Gastroesophageal sphincter (tissue), 4 donors: ENCODE results near the gene NOL6. TPM values are rescaled to one million over a fixed set of nuclear protein-coding genes. Genes with fewer than 3 reads are reported as not detected.

Experiments
- ATAC-seq: fragments of 150-250 bp; one replicate; pipeline ENCODE4 v1.9.1; 2016; ENCODE audit warnings: mild to moderate bottlenecking, moderate library complexity
- H3K27ac ChIP-seq, 4 donors: fragments of 200-600 bp; sonication (generic) in 3 of 4; 1 replicate in 3 of 4; 2 replicates in 1 of 4; pipeline ENCODE4 v1.5.1; 2016 to 2019
- H3K27me3 ChIP-seq: fragments of 200-600 bp; sonication (generic); one replicate; pipeline ENCODE4 v1.5.1; 2019
- H3K36me3 ChIP-seq, 2 donors: fragments of 200-600 bp; sonication (generic); one replicate each; pipeline ENCODE4 v1.5.1; 2019; ENCODE audit warnings: control low read depth in 1 of 2
- H3K4me1 ChIP-seq, 3 donors: fragments of 200-600 bp; sonication (generic); 1 replicate in 2 of 3; 2 replicates in 1 of 3; pipeline ENCODE4 v1.5.1; 2016 to 2019; ENCODE audit warnings: control low read depth in 2 of 3
- H3K4me3 ChIP-seq, 2 donors: fragments of 200-600 bp; sonication (generic); one replicate each; pipeline ENCODE4 v1.5.1; 2019; ENCODE audit warnings: mild to moderate bottlenecking in 1 of 2, moderate library complexity in 1 of 2
- H3K9me3 ChIP-seq, 3 donors: fragments of 200-600 bp; sonication (generic); one replicate each; pipeline ENCODE4 v1.5.1; 2017 to 2019; ENCODE audit warnings: control low read depth in 2 of 3
- EP300 ChIP-seq: sonication (generic); formaldehyde crosslinking; IDR thresholded peaks from one replicate; pipeline ENCODE4 v1.6.1; 2017; ENCODE audit warnings: antibody characterized with exemption, mild to moderate bottlenecking
- POLR2A ChIP-seq, 2 donors: fragments of 450-650 bp; IDR thresholded peaks; one replicate each; pipeline ENCODE4 v1.6.1; 2017; ENCODE audit warnings: antibody characterized with exemption in 2 of 2, mild to moderate bottlenecking in 2 of 2, moderate library complexity in 1 of 2
- POLR2AphosphoS5 ChIP-seq: sonication (generic); formaldehyde crosslinking; IDR thresholded peaks from one replicate; pipeline ENCODE4 v1.6.1; 2017; ENCODE audit warnings: antibody characterized with exemption
- WGBS, 2 donors: methylation state at CpG; one replicate each; pipeline ENCODE4 v1.1.5; 2018; ENCODE audit warnings: low coverage in 1 of 2; 5-methylcytosine and 5-hydroxymethylcytosine counted together
- total RNA-seq, 4 donors: library from RNA; depleted of rRNA; stranded (reverse); fragments of >200 nt; gene quantifications; one replicate each; pipeline ENCODE4 v1.1.0, GENCODE V29; 2016
- TF ChIP-seq, protein P1 (sequence below), 4 experiments: fragments of 200-600 bp in 2 of 4; fragments of 450-650 bp in 2 of 4; sonication (generic) in 1 of 4; IDR thresholded peaks; one replicate each; pipeline ENCODE4 v1.5.1; 2017 to 2019; ENCODE audit warnings: antibody characterized with exemption in 4 of 4, mild to moderate bottlenecking in 2 of 4, moderate library complexity in 2 of 4

The NOL6 gene
- total RNA-seq, 4 donors from 2014 or later: 9.0 to 21.4 (median 16.1) TPM

GRCh38 chr9:33434317-33435105, 39.2 kb downstream of the NOL6 start:
- H3K36me3 ChIP-seq: no peaks in the 10 kb centered on the region
- 89 to 100% methylated on average over 2 to 3 of the region's 16 CpGs for WGBS, 2 donors
- no peak for TF ChIP-seq EP300
- TF ChIP-seq, protein P1, sequence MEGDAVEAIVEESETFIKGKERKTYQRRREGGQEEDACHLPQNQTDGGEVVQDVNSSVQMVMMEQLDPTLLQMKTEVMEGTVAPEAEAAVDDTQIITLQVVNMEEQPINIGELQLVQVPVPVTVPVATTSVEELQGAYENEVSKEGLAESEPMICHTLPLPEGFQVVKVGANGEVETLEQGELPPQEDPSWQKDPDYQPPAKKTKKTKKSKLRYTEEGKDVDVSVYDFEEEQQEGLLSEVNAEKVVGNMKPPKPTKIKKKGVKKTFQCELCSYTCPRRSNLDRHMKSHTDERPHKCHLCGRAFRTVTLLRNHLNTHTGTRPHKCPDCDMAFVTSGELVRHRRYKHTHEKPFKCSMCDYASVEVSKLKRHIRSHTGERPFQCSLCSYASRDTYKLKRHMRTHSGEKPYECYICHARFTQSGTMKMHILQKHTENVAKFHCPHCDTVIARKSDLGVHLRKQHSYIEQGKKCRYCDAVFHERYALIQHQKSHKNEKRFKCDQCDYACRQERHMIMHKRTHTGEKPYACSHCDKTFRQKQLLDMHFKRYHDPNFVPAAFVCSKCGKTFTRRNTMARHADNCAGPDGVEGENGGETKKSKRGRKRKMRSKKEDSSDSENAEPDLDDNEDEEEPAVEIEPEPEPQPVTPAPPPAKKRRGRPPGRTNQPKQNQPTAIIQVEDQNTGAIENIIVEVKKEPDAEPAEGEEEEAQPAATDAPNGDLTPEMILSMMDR (IDR thresholded peaks at IDR 0.05): no peak
- TF ChIP-seq POLR2A (IDR thresholded peaks at IDR 0.05): no peak
- no peak for TF ChIP-seq POLR2AphosphoS5
- no peak overlapping the region for H3K27ac ChIP-seq
- no peak overlapping the region for H3K4me3 ChIP-seq
- no peaks in the 10 kb centered on the region for H3K9me3 ChIP-seq
- ATAC-seq: no peak
- peaks cover 18% of the 10 kb centered on the region for H3K27me3 ChIP-seq
- H3K4me1 ChIP-seq: no peaks in the 10 kb centered on the region

- peaks cover 18% of the 10 kb centered on the region for H3K27me3 ChIP-seq
- H3K4me1 ChIP-seq: no peaks in the 10 kb centered on the region
- no peak for ATAC-seq
- no peak overlapping the region for H3K4me3 ChIP-seq
- 74 to 90% methylated on average over 5 of the region's 8 CpGs for WGBS, 2 donors
- H3K36me3 ChIP-seq: no peaks in the 10 kb centered on the region
- H3K27ac ChIP-seq: no peak overlapping the region
- H3K9me3 ChIP-seq: no peaks in the 10 kb centered on the region
- TF ChIP-seq EP300: no peak
- no peak for TF ChIP-seq POLR2A (IDR thresholded peaks at IDR 0.05)
- no peak for TF ChIP-seq POLR2AphosphoS5
- TF ChIP-seq, protein P1 (IDR thresholded peaks at IDR 0.05): no peak
Measured at GRCh38 chr9:33433871-33434270, 39.9 kb downstream of the NOL6 start.

- no peak for ATAC-seq
- no peaks in the 10 kb centered on the region for H3K4me1 ChIP-seq
- TF ChIP-seq, protein P1 (IDR thresholded peaks at IDR 0.05): no peak
- TF ChIP-seq POLR2AphosphoS5: no peak
- no peak for TF ChIP-seq EP300
- TF ChIP-seq POLR2A (IDR thresholded peaks at IDR 0.05): no peak
- no peaks in the 10 kb centered on the region for H3K9me3 ChIP-seq
- no peak overlapping the region for H3K27ac ChIP-seq
- peaks cover 12% of the 10 kb centered on the region for H3K27me3 ChIP-seq
- no peaks in the 10 kb centered on the region for H3K36me3 ChIP-seq
- WGBS, 2 donors: 91 to 100% methylated on average over 1 to 2 of the region's 2 CpGs
- H3K4me3 ChIP-seq: no peak overlapping the region
Measured at GRCh38 chr9:33431420-33431819, 42.3 kb downstream of the NOL6 start.

DNA sequence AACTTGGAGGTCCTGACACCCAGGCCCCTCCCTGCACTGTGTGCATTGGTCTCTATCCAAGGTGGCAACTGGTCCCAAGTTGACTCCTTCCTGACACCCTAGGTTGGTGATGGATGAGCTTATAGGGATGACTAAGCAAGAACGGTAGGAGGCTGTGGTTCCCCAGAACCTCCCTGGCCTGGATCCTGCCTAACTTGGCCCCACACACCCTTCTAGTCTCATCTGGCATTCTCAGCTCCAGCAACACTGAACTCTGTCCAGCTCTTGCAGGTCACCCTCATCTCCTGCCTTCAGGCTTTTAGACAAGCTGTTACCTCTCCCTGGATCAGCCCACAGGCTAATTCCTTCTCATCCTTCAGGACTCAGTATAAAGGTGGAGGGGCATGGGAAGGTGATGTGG, 42.8 kb downstream of the NOL6 start:
- Histone ChIP-seq H3K4me3 (no peak overlapping the region), H3K36me3 (no peaks in the 10 kb centered on the region), H3K27ac (no peak overlapping the region), H3K9me3 (no peaks in the 10 kb centered on the region), H3K27me3 (peaks cover 8% of the 10 kb centered on the region), H3K4me1 (no peaks in the 10 kb centered on the region)
- TF ChIP-seq EP300: no peak
- TF ChIP-seq, protein P1 (IDR thresholded peaks at IDR 0.05): no peak
- no peak for TF ChIP-seq POLR2AphosphoS5
- no peak for TF ChIP-seq POLR2A (IDR thresholded peaks at IDR 0.05)
- ATAC-seq: no peak
- WGBS, 2 donors: 13 to 20% methylated on average over 1 of the region's 1 CpG
